WTC11 (cell line): ENCODE data around the gene ISG20L2. TPM values are rescaled to one million over a fixed set of nuclear protein-coding genes. Genes with fewer than 3 reads are reported as not detected.

Source experiments
- ATAC-seq: fragments of 200-7000 bp; cut with Tn5 transposase; 2 replicates; pipeline ENCODE4 v1.10.0; 2021; ENCODE audit warnings: mild to moderate bottlenecking, moderate library complexity
- CTCF ChIA-PET: fragments of 300-600 bp; sonication (Branson Sonifier 250); formaldehyde crosslinking; loops from one replicate; lab custom pipeline; 2021; ENCODE audit warnings: antibody characterized with exemption; lab: Charles Lee
- POLR2A ChIA-PET: fragments of 350-600 bp; sonication (Branson Sonifier 250); formaldehyde crosslinking; loops from one replicate; lab custom pipeline; 2021; ENCODE audit warnings: antibody characterized with exemption; lab: Charles Lee
- DNase-seq: peaks from one replicate; pipeline ENCODE4 v3.0.0; 2021; ENCODE audit warnings: low spot score
- H3K27ac Mint-ChIP-seq: 2 replicates; pipeline ENCODE4 v1.8.0; 2021; ENCODE audit warnings: mixed read lengths
- H3K27me3 Mint-ChIP-seq: 2 replicates; pipeline ENCODE4 v1.8.0; 2021; ENCODE audit warnings: low read depth, mild to moderate bottlenecking, moderate library complexity, mixed read lengths
- H3K36me3 Mint-ChIP-seq: 2 replicates; pipeline ENCODE4 v1.8.0; 2021; ENCODE audit warnings: mixed read lengths
- H3K4me1 Mint-ChIP-seq: 2 replicates; pipeline ENCODE4 v1.8.0; 2022; ENCODE audit warnings: mixed read lengths
- H3K4me3 Mint-ChIP-seq: 2 replicates; pipeline ENCODE4 v1.8.0; 2021; ENCODE audit warnings: mild to moderate bottlenecking, moderate library complexity, mixed read lengths
- H3K9me3 Mint-ChIP-seq: 2 replicates; pipeline ENCODE4 v1.8.0; 2021; ENCODE audit warnings: mixed read lengths
- ATF1 ChIP-seq: sonication (generic); formaldehyde crosslinking; IDR thresholded peaks from 2 replicates; pipeline ENCODE4 v1.8.1; 2023; ENCODE audit warnings: mild to moderate bottlenecking, moderate library complexity, missing genetic modification reagents
- EMX1 ChIP-seq: fragments of 250-450 bp; sonication (Bioruptor Pico); IDR thresholded peaks from 2 replicates; pipeline ENCODE4 v1.8.0; 2021; ENCODE audit warnings: mild to moderate bottlenecking
- ESRRA ChIP-seq: sonication (generic); formaldehyde crosslinking; IDR thresholded peaks from 2 replicates; pipeline ENCODE4 v1.8.1; 2022; ENCODE audit warnings: mild to moderate bottlenecking, missing genetic modification reagents, borderline replicate concordance
- JAZF1 ChIP-seq: fragments of 250-450 bp; sonication (Bioruptor Pico); IDR thresholded peaks from 2 replicates; pipeline ENCODE4 v1.9.0; 2021; ENCODE audit warnings: moderate library complexity, mild to moderate bottlenecking, inconsistent platforms
- ZNF232 ChIP-seq: sonication (generic); formaldehyde crosslinking; IDR thresholded peaks from 2 replicates; pipeline ENCODE4 v1.8.0; 2022; ENCODE audit warnings: mild to moderate bottlenecking, missing genetic modification reagents
- ZNF317 ChIP-seq: sonication (generic); formaldehyde crosslinking; IDR thresholded peaks from 2 replicates; pipeline ENCODE4 v1.8.1; 2023; ENCODE audit warnings: low read depth, mild to moderate bottlenecking, moderate library complexity, missing genetic modification reagents, borderline replicate concordance
- ZNF416 ChIP-seq: fragments of 250-450 bp; sonication (Bioruptor Pico); IDR thresholded peaks from 2 replicates; pipeline ENCODE4 v1.9.0; 2021; ENCODE audit warnings: mild to moderate bottlenecking, inconsistent platforms
- total RNA-seq: library from RNA; stranded (reverse); gene quantifications from 3 replicates; pipeline ENCODE4 v1.2.3, GENCODE V29; 2021
- TF ChIP-seq, protein P1 (sequence below): sonication (generic); formaldehyde crosslinking; IDR thresholded peaks from 2 replicates; pipeline ENCODE4 v1.8.0; 2022; ENCODE audit warnings: missing genetic modification reagents
- TF ChIP-seq, protein P2 (sequence below): sonication (generic); formaldehyde crosslinking; conservative IDR thresholded peaks from 2 replicates; pipeline ENCODE4 v1.8.1; 2023; ENCODE audit warnings: mild to moderate bottlenecking, low read depth, missing genetic modification reagents, moderate library complexity
- TF ChIP-seq, protein P3 (sequence below): sonication (generic); formaldehyde crosslinking; IDR thresholded peaks from 2 replicates; pipeline ENCODE4 v1.8.1; 2022; ENCODE audit warnings: low read depth, mild to moderate bottlenecking, moderate library complexity, missing genetic modification reagents, borderline replicate concordance
- TF ChIP-seq, protein P4 (sequence below): fragments of 250-450 bp; sonication (Bioruptor Pico); IDR thresholded peaks from 2 replicates; pipeline ENCODE4 v2.1.2; 2022; ENCODE audit warnings: mild to moderate bottlenecking, moderate library complexity
- TF ChIP-seq, protein P5 (sequence below): fragments of 250-450 bp; sonication (Bioruptor Pico); IDR thresholded peaks from 2 replicates; pipeline ENCODE4 v1.9.0; 2021; ENCODE audit warnings: mild to moderate bottlenecking, borderline replicate concordance
- TF ChIP-seq, protein P6 (sequence below): sonication (generic); formaldehyde crosslinking; IDR thresholded peaks from 2 replicates; pipeline ENCODE4 v1.8.0; 2023; ENCODE audit warnings: mild to moderate bottlenecking, missing genetic modification reagents
- TF ChIP-seq, protein P7 (sequence below): sonication (generic); formaldehyde crosslinking; IDR thresholded peaks from 2 replicates; pipeline ENCODE4 v1.8.0; 2023; ENCODE audit warnings: missing genetic modification reagents
- TF ChIP-seq, protein P8 (sequence below): sonication (generic); formaldehyde crosslinking; IDR thresholded peaks from 2 replicates; pipeline ENCODE4 v1.8.1; 2023; ENCODE audit warnings: mild to moderate bottlenecking, missing genetic modification reagents, moderate library complexity
- TF ChIP-seq, protein P9 (sequence below): fragments of 200-600 bp; IDR thresholded peaks from 2 replicates; pipeline ENCODE4 v1.8.0; 2022; ENCODE audit warnings: antibody characterized with exemption

ISG20L2 gene
- total RNA-seq, 1 experiment from 2014 or later: 43.8 TPM

DNA sequence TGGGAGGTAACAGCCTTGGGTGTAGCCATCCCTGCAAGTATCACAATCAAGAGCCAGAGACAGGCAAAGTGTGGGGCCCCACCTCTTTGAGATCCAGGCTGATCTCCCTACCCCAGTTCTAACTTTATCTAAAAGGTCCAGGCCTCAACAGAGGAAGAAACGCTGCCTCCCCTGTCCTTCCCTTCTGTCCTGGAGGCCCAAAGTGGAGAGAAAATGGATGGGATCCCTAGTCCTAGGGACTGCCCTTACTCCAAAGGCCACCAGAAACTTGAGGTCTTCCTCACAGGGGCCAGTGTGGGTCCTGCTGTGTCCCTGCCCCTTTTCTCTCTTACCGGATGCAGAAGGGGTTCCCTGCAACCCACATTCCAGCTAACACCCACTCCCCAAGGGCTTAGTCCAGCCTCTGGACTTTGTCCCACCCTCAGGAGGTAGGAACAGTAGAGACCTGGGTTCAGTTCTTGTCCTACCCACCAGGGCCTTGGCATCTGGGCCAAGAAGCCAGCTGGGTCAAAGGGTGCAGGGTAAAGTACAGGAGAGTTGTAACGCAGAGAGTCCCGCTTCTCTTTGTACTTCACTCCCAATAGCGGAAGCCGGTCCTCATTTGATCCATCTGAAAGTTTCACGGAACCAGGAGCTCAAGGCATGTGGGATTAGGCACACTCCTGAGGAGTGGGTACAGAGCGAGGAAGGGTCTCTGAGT lies 21.0 kb upstream of the ISG20L2 start:
- Mint-ChIP-seq H3K4me1 (peaks cover 60% of the 10 kb centered on the region), H3K4me3 (peak overlapping the region; percentile 94), H3K27ac (peak overlapping the region; percentile 94), H3K36me3 (peaks cover 6% of the 10 kb centered on the region; the same call in 1 of the 2 replicates), H3K27me3 (no peaks in the 10 kb centered on the region; the same call in 1 of the 2 replicates), H3K9me3 (no peaks in the 10 kb centered on the region)
- ATAC-seq: no peak
- ChIA-PET POLR2A (no interaction called here), CTCF (interaction anchor here (3.1 to 4.6 kb wide), 2 partner anchors 23 to 59 kb away, joined by 38 to 43 read pairs; no protein-coding TSS in a partner anchor)
- no peak for DNase-seq
- TF ChIP-seq, protein P1, sequence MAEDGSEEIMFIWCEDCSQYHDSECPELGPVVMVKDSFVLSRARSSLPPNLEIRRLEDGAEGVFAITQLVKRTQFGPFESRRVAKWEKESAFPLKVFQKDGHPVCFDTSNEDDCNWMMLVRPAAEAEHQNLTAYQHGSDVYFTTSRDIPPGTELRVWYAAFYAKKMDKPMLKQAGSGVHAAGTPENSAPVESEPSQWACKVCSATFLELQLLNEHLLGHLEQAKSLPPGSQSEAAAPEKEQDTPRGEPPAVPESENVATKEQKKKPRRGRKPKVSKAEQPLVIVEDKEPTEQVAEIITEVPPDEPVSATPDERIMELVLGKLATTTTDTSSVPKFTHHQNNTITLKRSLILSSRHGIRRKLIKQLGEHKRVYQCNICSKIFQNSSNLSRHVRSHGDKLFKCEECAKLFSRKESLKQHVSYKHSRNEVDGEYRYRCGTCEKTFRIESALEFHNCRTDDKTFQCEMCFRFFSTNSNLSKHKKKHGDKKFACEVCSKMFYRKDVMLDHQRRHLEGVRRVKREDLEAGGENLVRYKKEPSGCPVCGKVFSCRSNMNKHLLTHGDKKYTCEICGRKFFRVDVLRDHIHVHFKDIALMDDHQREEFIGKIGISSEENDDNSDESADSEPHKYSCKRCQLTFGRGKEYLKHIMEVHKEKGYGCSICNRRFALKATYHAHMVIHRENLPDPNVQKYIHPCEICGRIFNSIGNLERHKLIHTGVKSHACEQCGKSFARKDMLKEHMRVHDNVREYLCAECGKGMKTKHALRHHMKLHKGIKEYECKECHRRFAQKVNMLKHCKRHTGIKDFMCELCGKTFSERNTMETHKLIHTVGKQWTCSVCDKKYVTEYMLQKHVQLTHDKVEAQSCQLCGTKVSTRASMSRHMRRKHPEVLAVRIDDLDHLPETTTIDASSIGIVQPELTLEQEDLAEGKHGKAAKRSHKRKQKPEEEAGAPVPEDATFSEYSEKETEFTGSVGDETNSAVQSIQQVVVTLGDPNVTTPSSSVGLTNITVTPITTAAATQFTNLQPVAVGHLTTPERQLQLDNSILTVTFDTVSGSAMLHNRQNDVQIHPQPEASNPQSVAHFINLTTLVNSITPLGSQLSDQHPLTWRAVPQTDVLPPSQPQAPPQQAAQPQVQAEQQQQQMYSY (CRISPR knock-in tag): no peak
- TF ChIP-seq, protein P2, sequence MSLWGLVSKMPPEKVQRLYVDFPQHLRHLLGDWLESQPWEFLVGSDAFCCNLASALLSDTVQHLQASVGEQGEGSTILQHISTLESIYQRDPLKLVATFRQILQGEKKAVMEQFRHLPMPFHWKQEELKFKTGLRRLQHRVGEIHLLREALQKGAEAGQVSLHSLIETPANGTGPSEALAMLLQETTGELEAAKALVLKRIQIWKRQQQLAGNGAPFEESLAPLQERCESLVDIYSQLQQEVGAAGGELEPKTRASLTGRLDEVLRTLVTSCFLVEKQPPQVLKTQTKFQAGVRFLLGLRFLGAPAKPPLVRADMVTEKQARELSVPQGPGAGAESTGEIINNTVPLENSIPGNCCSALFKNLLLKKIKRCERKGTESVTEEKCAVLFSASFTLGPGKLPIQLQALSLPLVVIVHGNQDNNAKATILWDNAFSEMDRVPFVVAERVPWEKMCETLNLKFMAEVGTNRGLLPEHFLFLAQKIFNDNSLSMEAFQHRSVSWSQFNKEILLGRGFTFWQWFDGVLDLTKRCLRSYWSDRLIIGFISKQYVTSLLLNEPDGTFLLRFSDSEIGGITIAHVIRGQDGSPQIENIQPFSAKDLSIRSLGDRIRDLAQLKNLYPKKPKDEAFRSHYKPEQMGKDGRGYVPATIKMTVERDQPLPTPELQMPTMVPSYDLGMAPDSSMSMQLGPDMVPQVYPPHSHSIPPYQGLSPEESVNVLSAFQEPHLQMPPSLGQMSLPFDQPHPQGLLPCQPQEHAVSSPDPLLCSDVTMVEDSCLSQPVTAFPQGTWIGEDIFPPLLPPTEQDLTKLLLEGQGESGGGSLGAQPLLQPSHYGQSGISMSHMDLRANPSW (CRISPR knock-in tag): no peak
- TF ChIP-seq ZNF232 (CRISPR knock-in tag) (no peak), JAZF1 (no peak), EMX1 (no peak), ATF1 (CRISPR knock-in tag) (no peak), ZNF416 (CRISPR knock-in tag) (no peak), ESRRA (CRISPR knock-in tag) (no peak), ZNF317 (CRISPR knock-in tag) (no peak)
- TF ChIP-seq, protein P3, sequence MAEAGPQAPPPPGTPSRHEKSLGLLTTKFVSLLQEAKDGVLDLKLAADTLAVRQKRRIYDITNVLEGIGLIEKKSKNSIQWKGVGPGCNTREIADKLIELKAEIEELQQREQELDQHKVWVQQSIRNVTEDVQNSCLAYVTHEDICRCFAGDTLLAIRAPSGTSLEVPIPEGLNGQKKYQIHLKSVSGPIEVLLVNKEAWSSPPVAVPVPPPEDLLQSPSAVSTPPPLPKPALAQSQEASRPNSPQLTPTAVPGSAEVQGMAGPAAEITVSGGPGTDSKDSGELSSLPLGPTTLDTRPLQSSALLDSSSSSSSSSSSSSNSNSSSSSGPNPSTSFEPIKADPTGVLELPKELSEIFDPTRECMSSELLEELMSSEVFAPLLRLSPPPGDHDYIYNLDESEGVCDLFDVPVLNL: no peak
- TF ChIP-seq, protein P4, sequence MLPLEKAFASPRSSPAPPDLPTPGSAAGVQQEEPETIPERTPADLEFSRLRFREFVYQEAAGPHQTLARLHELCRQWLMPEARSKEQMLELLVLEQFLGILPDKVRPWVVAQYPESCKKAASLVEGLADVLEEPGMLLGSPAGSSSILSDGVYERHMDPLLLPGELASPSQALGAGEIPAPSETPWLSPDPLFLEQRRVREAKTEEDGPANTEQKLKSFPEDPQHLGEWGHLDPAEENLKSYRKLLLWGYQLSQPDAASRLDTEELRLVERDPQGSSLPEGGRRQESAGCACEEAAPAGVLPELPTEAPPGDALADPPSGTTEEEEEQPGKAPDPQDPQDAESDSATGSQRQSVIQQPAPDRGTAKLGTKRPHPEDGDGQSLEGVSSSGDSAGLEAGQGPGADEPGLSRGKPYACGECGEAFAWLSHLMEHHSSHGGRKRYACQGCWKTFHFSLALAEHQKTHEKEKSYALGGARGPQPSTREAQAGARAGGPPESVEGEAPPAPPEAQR (CRISPR knock-in tag): no peak
- TF ChIP-seq, protein P5, sequence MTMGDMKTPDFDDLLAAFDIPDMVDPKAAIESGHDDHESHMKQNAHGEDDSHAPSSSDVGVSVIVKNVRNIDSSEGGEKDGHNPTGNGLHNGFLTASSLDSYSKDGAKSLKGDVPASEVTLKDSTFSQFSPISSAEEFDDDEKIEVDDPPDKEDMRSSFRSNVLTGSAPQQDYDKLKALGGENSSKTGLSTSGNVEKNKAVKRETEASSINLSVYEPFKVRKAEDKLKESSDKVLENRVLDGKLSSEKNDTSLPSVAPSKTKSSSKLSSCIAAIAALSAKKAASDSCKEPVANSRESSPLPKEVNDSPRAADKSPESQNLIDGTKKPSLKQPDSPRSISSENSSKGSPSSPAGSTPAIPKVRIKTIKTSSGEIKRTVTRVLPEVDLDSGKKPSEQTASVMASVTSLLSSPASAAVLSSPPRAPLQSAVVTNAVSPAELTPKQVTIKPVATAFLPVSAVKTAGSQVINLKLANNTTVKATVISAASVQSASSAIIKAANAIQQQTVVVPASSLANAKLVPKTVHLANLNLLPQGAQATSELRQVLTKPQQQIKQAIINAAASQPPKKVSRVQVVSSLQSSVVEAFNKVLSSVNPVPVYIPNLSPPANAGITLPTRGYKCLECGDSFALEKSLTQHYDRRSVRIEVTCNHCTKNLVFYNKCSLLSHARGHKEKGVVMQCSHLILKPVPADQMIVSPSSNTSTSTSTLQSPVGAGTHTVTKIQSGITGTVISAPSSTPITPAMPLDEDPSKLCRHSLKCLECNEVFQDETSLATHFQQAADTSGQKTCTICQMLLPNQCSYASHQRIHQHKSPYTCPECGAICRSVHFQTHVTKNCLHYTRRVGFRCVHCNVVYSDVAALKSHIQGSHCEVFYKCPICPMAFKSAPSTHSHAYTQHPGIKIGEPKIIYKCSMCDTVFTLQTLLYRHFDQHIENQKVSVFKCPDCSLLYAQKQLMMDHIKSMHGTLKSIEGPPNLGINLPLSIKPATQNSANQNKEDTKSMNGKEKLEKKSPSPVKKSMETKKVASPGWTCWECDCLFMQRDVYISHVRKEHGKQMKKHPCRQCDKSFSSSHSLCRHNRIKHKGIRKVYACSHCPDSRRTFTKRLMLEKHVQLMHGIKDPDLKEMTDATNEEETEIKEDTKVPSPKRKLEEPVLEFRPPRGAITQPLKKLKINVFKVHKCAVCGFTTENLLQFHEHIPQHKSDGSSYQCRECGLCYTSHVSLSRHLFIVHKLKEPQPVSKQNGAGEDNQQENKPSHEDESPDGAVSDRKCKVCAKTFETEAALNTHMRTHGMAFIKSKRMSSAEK: no peak
- TF ChIP-seq, protein P6, sequence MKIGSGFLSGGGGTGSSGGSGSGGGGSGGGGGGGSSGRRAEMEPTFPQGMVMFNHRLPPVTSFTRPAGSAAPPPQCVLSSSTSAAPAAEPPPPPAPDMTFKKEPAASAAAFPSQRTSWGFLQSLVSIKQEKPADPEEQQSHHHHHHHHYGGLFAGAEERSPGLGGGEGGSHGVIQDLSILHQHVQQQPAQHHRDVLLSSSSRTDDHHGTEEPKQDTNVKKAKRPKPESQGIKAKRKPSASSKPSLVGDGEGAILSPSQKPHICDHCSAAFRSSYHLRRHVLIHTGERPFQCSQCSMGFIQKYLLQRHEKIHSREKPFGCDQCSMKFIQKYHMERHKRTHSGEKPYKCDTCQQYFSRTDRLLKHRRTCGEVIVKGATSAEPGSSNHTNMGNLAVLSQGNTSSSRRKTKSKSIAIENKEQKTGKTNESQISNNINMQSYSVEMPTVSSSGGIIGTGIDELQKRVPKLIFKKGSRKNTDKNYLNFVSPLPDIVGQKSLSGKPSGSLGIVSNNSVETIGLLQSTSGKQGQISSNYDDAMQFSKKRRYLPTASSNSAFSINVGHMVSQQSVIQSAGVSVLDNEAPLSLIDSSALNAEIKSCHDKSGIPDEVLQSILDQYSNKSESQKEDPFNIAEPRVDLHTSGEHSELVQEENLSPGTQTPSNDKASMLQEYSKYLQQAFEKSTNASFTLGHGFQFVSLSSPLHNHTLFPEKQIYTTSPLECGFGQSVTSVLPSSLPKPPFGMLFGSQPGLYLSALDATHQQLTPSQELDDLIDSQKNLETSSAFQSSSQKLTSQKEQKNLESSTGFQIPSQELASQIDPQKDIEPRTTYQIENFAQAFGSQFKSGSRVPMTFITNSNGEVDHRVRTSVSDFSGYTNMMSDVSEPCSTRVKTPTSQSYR: no peak
- TF ChIP-seq, protein P7, sequence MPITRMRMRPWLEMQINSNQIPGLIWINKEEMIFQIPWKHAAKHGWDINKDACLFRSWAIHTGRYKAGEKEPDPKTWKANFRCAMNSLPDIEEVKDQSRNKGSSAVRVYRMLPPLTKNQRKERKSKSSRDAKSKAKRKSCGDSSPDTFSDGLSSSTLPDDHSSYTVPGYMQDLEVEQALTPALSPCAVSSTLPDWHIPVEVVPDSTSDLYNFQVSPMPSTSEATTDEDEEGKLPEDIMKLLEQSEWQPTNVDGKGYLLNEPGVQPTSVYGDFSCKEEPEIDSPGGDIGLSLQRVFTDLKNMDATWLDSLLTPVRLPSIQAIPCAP (CRISPR knock-in tag): no peak
- TF ChIP-seq, protein P8, sequence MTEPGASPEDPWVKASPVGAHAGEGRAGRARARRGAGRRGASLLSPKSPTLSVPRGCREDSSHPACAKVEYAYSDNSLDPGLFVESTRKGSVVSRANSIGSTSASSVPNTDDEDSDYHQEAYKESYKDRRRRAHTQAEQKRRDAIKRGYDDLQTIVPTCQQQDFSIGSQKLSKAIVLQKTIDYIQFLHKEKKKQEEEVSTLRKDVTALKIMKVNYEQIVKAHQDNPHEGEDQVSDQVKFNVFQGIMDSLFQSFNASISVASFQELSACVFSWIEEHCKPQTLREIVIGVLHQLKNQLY (CRISPR knock-in tag): no peak
- TF ChIP-seq, protein P9, sequence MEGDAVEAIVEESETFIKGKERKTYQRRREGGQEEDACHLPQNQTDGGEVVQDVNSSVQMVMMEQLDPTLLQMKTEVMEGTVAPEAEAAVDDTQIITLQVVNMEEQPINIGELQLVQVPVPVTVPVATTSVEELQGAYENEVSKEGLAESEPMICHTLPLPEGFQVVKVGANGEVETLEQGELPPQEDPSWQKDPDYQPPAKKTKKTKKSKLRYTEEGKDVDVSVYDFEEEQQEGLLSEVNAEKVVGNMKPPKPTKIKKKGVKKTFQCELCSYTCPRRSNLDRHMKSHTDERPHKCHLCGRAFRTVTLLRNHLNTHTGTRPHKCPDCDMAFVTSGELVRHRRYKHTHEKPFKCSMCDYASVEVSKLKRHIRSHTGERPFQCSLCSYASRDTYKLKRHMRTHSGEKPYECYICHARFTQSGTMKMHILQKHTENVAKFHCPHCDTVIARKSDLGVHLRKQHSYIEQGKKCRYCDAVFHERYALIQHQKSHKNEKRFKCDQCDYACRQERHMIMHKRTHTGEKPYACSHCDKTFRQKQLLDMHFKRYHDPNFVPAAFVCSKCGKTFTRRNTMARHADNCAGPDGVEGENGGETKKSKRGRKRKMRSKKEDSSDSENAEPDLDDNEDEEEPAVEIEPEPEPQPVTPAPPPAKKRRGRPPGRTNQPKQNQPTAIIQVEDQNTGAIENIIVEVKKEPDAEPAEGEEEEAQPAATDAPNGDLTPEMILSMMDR: no peak
